ENCODE data around the gene HSPB7.
A peak's percentile ranks its signal among the peaks of the same experiment; 100 is the strongest.
"Not testable (repeated sequence)": the region's sequence is repeated elsewhere in the genome, so short reads cannot be mapped to it uniquely, and the experiment has no call there.

The HSPB7 gene

GRCh38 chr1:16026302-16026701 is 8.5 kb upstream of the HSPB7 start:
- FAIRE-seq; DNase-seq (ENCODE audit: insufficient read length, low spot score): not testable (repeated sequence)

- FAIRE-seq (no peak), DNase-seq (ENCODE audit: insufficient read length, low spot score) (no peak)
These were observed 5.3 kb upstream of the HSPB7 start for GRCh38 chr1:16023050-16023653.

GRCh38 chr1:16022393-16022792 is 4.5 kb upstream of the HSPB7 start:
- DNase-seq (ENCODE audit: insufficient read length, low spot score) (no peak), FAIRE-seq (no peak)

- no peak for FAIRE-seq
- no peak for DNase-seq (ENCODE audit: insufficient read length, low spot score)
These were observed 3.8 kb upstream of the HSPB7 start, which contains the start of gene CLCNKA for GRCh38 chr1:16021681-16022080. Gene CLCNKA, plus strand, starts transcription at chr1:16022036. Its CDS starts 584 bp downstream, at chr1:16022620.

- DNase-seq (ENCODE audit: insufficient read length, low spot score); FAIRE-seq: not testable (repeated sequence)
These were observed 3.0 kb upstream of the HSPB7 start for GRCh38 chr1:16020878-16021277.

- FAIRE-seq: no peak
- no peak for DNase-seq (ENCODE audit: insufficient read length, low spot score)
These were observed 2.5 kb upstream of the HSPB7 start for GRCh38 chr1:16020325-16020724.

- FAIRE-seq (no peak), DNase-seq (ENCODE audit: insufficient read length, low spot score) (no peak)
These were observed 1.9 kb upstream of the HSPB7 start for GRCh38 chr1:16019644-16020277.

- no peak for FAIRE-seq
- no peak for DNase-seq (ENCODE audit: insufficient read length, low spot score)
These were observed 1.2 kb upstream of the HSPB7 start for GRCh38 chr1:16018749-16019643.

GRCh38 chr1:16018308-16018707 is 465 bp upstream of the HSPB7 start:
- DNase-seq (ENCODE audit: insufficient read length, low spot score): no peak
- FAIRE-seq: no peak

GRCh38 chr1:16017076-16017460 is 775 bp downstream of the HSPB7 start:
- no peak for DNase-seq (ENCODE audit: insufficient read length, low spot score)
- FAIRE-seq: no peak

GRCh38 chr1:16015960-16016901 is 1.6 kb downstream of the HSPB7 start:
- DNase-seq (ENCODE audit: insufficient read length, low spot score) (no peak), FAIRE-seq (no peak)

GRCh38 chr1:16015491-16015890 is 2.4 kb downstream of the HSPB7 start:
- DNase-seq (ENCODE audit: insufficient read length, low spot score): no peak
- no peak for FAIRE-seq

GRCh38 chr1:16014509-16015482 is 3.0 kb downstream of the HSPB7 start:
- DNase-seq (ENCODE audit: insufficient read length, low spot score): no peak
- FAIRE-seq: no peak

- FAIRE-seq: no peak
- no peak for DNase-seq (ENCODE audit: insufficient read length, low spot score)
These were observed 4.0 kb downstream of the HSPB7 start for GRCh38 chr1:16013908-16014258.

- DNase-seq (ENCODE audit: insufficient read length, low spot score) (no peak), FAIRE-seq (peak; percentile 23)
These were observed 4.5 kb downstream of the HSPB7 start for GRCh38 chr1:16013220-16013907.

- DNase-seq (ENCODE audit: insufficient read length, low spot score) (peak; percentile 57), FAIRE-seq (peak; percentile 60)
These were observed 5.1 kb downstream of the HSPB7 start for GRCh38 chr1:16012590-16013219.

GRCh38 chr1:16011936-16012589 is 5.8 kb downstream of the HSPB7 start:
- FAIRE-seq (no peak), DNase-seq (ENCODE audit: insufficient read length, low spot score) (no peak)

- no peak for FAIRE-seq
- DNase-seq (ENCODE audit: insufficient read length, low spot score): no peak
These were observed 7.0 kb downstream of the HSPB7 start for GRCh38 chr1:16010837-16011236.

Data from GM19239 (cell line).